GM18907 (cell line): ENCODE results near the gene WDR53.
A peak's percentile ranks its signal among the peaks of the same experiment; 100 is the strongest.
"Not testable (repeated sequence)": the region's sequence is repeated elsewhere in the genome, so short reads cannot be mapped to it uniquely, and the experiment has no call there.

Experiments used
- ATAC-seq: cut with Tn5 transposase; IDR thresholded peaks from one replicate; pipeline ENCODE4 v1.9.1; 2021; ENCODE audit warnings: mild to moderate bottlenecking, moderate library complexity; ENCODE audit not compliant: unreplicated experiment

The WDR53 gene

GRCh38 chr3:196559826-196560225 lies 8.5 kb downstream of the WDR53 start:
- ATAC-seq: no peak

DNA sequence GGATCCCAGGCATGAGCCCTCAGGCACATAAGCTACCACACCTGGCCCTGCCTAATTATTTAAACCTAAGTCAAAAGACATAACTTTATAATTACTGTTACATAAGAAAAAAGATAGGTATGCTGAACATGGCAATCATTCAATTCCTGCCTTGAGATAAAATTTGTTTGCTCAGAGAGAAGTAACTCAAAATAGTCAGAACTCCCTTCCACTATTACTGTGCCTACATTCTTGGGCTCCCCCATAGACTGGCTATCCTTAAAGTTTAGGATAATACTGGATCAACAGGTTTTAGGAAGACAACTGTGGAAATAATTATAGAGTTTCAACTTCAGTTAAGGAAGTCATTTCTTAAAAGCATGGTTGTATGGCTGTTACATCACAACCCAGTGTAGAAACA lies 9.9 kb downstream of the WDR53 start:
- no peak for ATAC-seq

- no peak for ATAC-seq
Measured at GRCh38 chr3:196557236-196557635, 11.1 kb downstream of the WDR53 start.

DNA sequence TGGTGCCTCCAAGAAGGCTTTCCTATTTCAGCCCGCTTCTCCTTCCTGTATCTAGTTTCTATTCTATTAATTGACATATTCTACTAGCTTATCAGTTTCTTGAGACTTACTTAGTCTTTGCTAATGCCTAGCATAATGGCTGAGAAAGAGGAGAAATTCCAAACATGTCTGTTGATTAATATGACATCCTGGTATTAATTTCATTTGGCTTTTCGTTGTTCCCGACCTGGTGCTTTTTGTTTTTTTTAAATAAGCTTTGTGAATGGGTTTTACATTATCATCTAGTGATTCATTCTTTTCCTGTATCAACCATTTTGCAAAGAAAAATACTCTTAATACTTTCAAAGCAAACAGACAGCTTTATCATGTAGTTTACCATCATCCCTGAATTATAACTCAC lies 13.1 kb downstream of the WDR53 start:
- no peak for ATAC-seq

- ATAC-seq: no peak
Measured at GRCh38 chr3:196554205-196554604, 14.1 kb downstream of the WDR53 start.

DNA sequence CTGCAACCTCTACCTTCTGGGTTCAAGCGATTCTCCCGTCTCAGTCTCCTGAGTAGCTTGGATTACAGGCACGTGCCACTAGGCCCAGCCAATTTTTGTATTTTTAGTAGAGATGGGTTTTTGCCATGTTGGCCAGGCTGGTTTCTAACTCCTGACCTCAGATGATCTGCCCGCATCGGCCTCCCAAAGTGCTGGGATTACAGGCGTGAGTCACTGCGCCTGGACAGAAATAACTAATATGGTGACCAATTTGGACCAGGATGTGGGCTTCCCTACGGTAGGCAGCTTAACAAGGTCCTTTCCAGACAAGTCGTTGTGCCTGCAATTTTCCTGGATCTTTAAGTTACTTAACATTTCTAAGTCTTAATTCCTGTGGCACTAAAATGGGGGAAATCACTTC lies 14.8 kb downstream of the WDR53 start:
- ATAC-seq: no peak

GRCh38 chr3:196552253-196552652 lies 16.1 kb downstream of the WDR53 start:
- ATAC-seq: no peak

- ATAC-seq: not testable (repeated sequence)
Measured at GRCh38 chr3:196550172-196550571, 18.2 kb downstream of the WDR53 start.

DNA sequence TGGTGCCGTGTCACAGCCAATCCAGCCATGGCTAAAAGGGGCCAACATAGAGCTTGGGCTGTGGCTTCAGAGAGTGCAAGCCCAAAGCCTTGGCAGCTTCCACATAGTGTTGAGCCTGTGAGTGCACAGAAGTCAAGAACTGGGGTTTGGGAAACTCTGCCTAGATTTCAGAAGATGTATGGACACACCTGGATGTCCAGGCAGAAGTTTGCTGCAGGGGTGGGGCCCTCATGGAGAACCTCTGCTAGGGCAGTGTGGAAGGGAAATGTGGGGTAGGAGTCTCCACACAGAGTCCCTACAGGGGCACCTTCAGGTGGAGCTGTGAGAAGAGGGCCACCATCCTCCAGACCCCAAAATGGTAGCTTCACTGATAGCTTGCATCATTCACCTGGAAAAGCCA lies 19.0 kb downstream of the WDR53 start:
- ATAC-seq: not testable (repeated sequence)

- ATAC-seq: no peak
Measured at GRCh38 chr3:196547067-196547466, 21.3 kb downstream of the WDR53 start.

- ATAC-seq: no peak
Measured at GRCh38 chr3:196546537-196546936, 21.8 kb downstream of the WDR53 start.

DNA sequence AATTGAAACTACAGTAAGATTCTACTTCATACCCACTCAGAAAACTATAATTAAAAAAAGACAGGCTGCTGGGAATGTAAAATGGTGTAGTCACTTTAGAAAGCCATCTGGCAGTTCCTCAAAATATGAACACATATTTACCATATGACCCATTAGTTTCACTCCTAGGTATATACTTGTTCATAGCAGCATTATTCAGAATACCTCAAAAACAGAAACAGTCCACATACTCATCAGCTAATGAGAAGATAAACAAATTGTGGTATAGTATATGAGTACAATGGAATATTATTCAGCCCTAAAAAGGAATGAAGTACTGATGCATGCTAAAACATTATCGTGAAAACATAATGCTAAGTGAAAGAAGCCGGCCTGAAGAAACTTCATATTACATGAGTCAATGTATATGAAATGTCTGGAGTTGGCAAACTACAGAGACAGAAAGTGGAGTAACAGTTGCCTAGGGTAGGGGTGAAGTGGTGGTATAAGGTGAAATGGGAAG lies 23.8 kb downstream of the WDR53 start:
- ATAC-seq: no peak

GRCh38 chr3:196541684-196542445 lies 26.5 kb downstream of the WDR53 start:
- no peak for ATAC-seq

GRCh38 chr3:196537319-196537984 lies 30.9 kb downstream of the WDR53 start:
- ATAC-seq: no peak

DNA sequence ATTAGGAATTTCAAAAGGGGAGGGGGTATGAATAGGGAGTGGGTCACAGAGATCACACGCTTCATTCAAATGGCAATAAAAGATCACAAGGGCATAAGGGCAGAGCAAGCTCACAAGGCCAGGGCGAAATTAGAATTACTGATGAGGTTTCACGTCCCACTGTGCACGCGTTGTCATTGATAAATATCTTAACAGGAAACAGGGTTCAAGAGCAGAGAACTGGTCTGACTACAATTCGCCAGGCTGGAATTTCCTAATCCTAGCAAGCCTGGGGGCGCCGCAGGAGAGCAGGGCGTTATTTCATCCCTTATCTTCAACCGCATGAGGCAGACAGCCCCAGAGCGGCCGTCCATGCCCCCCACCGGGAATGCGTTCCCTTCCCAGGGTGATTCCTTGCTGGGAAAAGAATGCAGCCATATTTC lies 35.1 kb downstream of the WDR53 start:
- ATAC-seq: no peak

DNA sequence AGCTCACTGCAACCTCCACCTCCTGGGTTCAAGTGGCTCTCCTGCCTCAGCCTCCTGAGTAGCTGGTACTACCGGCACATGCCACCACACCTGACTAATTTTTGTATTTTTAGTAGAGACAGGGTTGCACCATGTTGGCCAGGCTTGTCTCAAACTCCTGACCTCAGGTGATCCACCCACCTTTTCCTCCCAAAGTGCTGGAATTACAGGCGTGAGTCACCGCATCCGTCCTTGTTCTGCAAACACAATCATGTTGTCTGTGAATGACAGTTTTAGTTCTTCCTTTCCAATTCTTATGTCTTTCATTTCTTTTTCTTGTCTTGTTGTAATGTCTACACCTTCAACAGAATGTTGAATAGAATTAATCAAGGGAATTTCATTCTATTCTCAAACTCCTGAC lies 36.9 kb downstream of the WDR53 start:
- ATAC-seq: no peak

DNA sequence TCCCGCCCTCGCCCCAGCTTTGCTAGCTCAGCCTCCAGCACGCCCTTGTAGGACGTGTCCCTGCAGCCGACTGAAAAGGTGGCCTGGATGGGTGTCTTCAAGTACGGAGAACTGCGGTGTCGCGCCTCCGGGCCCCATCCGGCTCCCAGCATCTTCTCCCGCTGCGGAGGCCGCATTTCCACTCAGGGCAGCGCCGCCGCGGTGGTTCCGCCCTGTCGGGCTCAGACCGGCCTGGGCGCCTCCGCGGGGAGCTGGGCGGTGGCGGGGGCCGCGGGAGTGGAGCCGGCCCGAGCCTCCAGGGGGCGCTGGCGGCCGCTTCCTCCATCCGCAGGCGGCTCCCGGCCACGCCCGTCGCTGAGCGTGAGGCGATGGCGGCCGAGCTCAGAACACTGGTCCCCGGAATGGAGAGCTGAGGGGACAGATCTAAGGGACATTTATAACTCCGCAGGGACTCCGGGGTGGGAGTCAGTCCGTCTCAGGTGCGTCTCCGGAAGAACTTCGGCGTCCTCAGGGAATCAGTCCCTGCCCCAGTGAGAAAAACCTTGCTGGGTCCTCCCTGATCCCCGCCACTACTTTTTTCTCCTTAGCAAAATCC lies 39.6 kb downstream of the WDR53 start:
- ATAC-seq: peak; percentile 84

DNA sequence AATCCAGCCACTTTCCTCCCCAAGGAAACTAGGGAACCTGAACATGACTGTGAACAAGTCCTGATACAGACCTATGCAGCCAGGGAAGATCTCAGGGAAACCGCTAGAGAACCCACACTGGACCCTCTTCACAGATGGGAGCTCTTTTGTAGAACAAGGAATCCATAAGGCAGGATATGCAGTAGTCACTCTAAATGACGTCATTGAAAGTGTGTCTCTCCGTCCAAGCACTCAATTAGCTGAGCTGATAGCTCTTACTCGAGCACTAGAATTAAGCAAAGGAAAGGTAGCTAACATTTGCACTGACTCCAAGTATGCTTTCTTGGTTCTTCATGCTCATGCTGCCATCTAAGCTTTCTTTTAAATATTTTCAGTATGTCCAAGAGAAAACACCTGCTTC lies 43.2 kb downstream of the WDR53 start:
- no peak for ATAC-seq

DNA sequence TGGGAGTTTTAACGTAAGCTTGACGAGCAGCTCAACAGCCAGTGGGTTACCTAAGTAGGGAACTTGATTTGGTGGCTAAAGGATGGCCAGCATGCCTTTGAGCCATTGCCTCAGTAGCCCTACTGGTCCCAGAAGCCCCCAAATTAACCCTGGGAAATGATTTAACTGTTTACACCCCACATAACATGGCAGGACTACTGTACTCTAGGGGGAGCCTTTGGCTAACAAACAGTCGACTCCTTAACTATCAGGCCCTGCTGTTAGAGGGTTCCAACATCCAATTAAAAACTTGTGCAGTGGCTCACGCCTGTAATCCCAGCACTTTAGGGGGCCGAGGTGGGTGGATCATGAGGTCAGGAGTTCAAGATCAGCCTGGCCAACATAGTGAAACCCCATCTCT lies 43.8 kb downstream of the WDR53 start:
- ATAC-seq: no peak

DNA sequence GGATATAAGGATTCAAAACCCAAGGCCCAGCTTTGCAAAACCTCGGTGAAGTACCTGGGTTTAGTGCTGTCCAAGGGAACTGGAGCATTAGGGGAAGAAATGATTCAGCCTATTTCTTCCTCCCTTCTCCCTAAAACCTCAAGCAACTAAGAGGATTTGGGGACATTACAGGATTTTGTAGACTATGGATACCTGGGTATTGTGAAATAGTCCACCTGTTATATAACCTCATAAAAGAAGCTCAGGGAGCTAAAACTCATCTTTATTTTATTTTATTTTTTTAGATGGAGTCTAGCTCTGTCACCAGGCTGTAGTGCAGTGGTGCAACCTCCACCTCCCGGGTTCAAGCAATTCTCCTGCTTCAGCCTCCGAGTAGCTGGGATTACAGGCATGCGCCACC lies 44.5 kb downstream of the WDR53 start:
- ATAC-seq: no peak

GRCh38 chr3:196521291-196521690 lies 47.1 kb downstream of the WDR53 start:
- not testable (repeated sequence) for ATAC-seq

- no peak for ATAC-seq
Measured at GRCh38 chr3:196519718-196520082, 48.7 kb downstream of the WDR53 start.
